H1 (cell line): ENCODE data around the gene MRI1. TPM values are rescaled to one million over a fixed set of nuclear protein-coding genes. Genes with fewer than 3 reads are reported as not detected.

Experiments
- CTCF ChIA-PET: fragments of 300-600 bp; sonication (Branson Sonifier 250); formaldehyde crosslinking; loops from one replicate; lab custom pipeline; 2021; ENCODE audit not compliant: partially characterized antibody; lab: Charles Lee
- POLR2A ChIA-PET: fragments of 300-600 bp; sonication (Branson Sonifier 250); formaldehyde crosslinking; loops from one replicate; lab custom pipeline; 2021; ENCODE audit warnings: inconsistent platforms; ENCODE audit not compliant: partially characterized antibody; lab: Charles Lee
- DNase-seq, 2 experiments: peaks; one replicate each; pipeline versions ENCODE4 v3.0.0 to v3.0.0-alpha.2; 2010 to 2022; ENCODE audit warnings: low spot score in 2 of 2, low read depth in 1 of 2, mixed read lengths in 1 of 2
- FAIRE-seq: peaks from 2 replicates; lab custom pipeline; 2011; peaks lifted over from hg19 to GRCh38; lab: Jason Lieb, UNC
- H2AFZ ChIP-seq: 2 replicates; pipeline ENCODE4 v1.8.1; 2012; ENCODE audit warnings: low read length, inconsistent platforms
- H2AK5ac ChIP-seq: 2 replicates; pipeline ENCODE4 v1.6.1; 2013; ENCODE audit warnings: low read depth, low read length
- H2BK120ac ChIP-seq: replicated peaks from 2 replicates; pipeline ENCODE3; 2013; ENCODE audit warnings: low read depth, low read length, inconsistent platforms
- H2BK12ac ChIP-seq: 2 replicates; pipeline ENCODE4 v1.6.1; 2013; ENCODE audit warnings: low read depth, low read length
- H2BK15ac ChIP-seq: 2 replicates; pipeline ENCODE4 v1.6.1; 2013; ENCODE audit warnings: low read length
- H2BK20ac ChIP-seq: 2 replicates; pipeline ENCODE4 v1.6.1; 2013; ENCODE audit warnings: low read length
- H2BK5ac ChIP-seq: 2 replicates; pipeline ENCODE4 v1.6.1; 2013; ENCODE audit warnings: low read depth, low read length
- H3K14ac ChIP-seq: 2 replicates; pipeline ENCODE4 v1.6.1; 2013; ENCODE audit warnings: inconsistent platforms; ENCODE audit not compliant: insufficient read length
- H3K18ac ChIP-seq: 2 replicates; pipeline ENCODE4 v1.6.1; 2013; ENCODE audit warnings: low read length; ENCODE audit errors: extremely low read depth
- H3K23ac ChIP-seq: 2 replicates; pipeline ENCODE4 v1.6.1; 2013; ENCODE audit warnings: inconsistent platforms; ENCODE audit not compliant: insufficient read length
- H3K23me2 ChIP-seq: 2 replicates; pipeline ENCODE4 v1.6.1; 2013; ENCODE audit warnings: low read depth, low read length
- H3K27ac ChIP-seq: 2 replicates; pipeline ENCODE4 v1.6.1; 2011; ENCODE audit warnings: low read depth, low read length, inconsistent platforms
- H3K27me3 ChIP-seq, 4 experiments: replicated peaks in 1 of 4; 1 replicate in 1 of 4; 2 replicates in 3 of 4; pipeline versions ENCODE4 v1.6.1 to v1.8.1; 2011 to 2013; ENCODE audit warnings: low read length in 3 of 4, mild to moderate bottlenecking in 3 of 4, inconsistent platforms in 2 of 4, mixed read lengths in 2 of 4, moderate library complexity in 1 of 4; ENCODE audit not compliant: control insufficient read depth in 3 of 4, insufficient read depth in 3 of 4; ENCODE audit errors: extremely low read depth in 1 of 4
- H3K36me3 ChIP-seq, 4 experiments: 2 replicates each; pipeline versions ENCODE4 v1.6.1 to v1.8.1; 2011 to 2013; ENCODE audit warnings: mild to moderate bottlenecking in 4 of 4, low read length in 3 of 4, moderate library complexity in 2 of 4, control low read depth in 1 of 4, inconsistent platforms in 1 of 4; ENCODE audit not compliant: insufficient read depth in 4 of 4, control insufficient read depth in 2 of 4
- H3K4ac ChIP-seq: replicated peaks from 2 replicates; pipeline ENCODE3; 2013; ENCODE audit warnings: low read length, low read depth, mixed read lengths, inconsistent platforms; ENCODE audit not compliant: insufficient read length
- H3K4me1 ChIP-seq, 4 experiments: replicated peaks in 1 of 4; 1 replicate in 1 of 4; 2 replicates in 3 of 4; pipeline versions ENCODE4 v1.6.1 to v1.8.1; 2011 to 2013; ENCODE audit warnings: low read length in 3 of 4, inconsistent platforms in 2 of 4, mixed read lengths in 1 of 4; ENCODE audit not compliant: insufficient read depth in 4 of 4, control insufficient read depth in 3 of 4
- H3K4me2 ChIP-seq, 2 experiments: 2 replicates each; pipeline versions ENCODE4 v1.6.1 to v1.8.1; 2011 to 2013; ENCODE audit warnings: low read depth in 2 of 2, low read length in 2 of 2, control low read depth in 1 of 2, inconsistent platforms in 1 of 2, mild to moderate bottlenecking in 1 of 2; ENCODE audit not compliant: insufficient read depth in 1 of 2
- H3K4me3 ChIP-seq, 4 experiments: fragments of 200-600, 300-600 bp in 1 of 4; sonication (generic), shearing (Covaris generic), sonication (Bioruptor Twin) in 1 of 4; 2 replicates each; pipeline versions ENCODE4 v1.5.1 to v1.8.1; 2011 to 2016; ENCODE audit warnings: low read length in 4 of 4, low read depth in 3 of 4, control low read depth in 2 of 4, inconsistent platforms in 2 of 4, mild to moderate bottlenecking in 2 of 4, mixed read lengths in 1 of 4, moderate library complexity in 1 of 4; ENCODE audit not compliant: insufficient read depth in 2 of 4; ENCODE audit errors: extremely low read depth in 1 of 4
- H3K56ac ChIP-seq: replicated peaks from 2 replicates; pipeline ENCODE3; 2013; ENCODE audit warnings: low read depth, mild to moderate bottlenecking, mixed read lengths, low read length, inconsistent platforms; ENCODE audit not compliant: insufficient read length
- H3K79me1 ChIP-seq: 2 replicates; pipeline ENCODE4 v1.6.1; 2013; ENCODE audit warnings: low read depth, low read length, control low read depth
- H3K79me2 ChIP-seq, 2 experiments: 2 replicates each; pipeline versions ENCODE4 v1.6.1 to v1.8.1; 2012 to 2013; ENCODE audit warnings: low read length in 2 of 2, mild to moderate bottlenecking in 2 of 2, inconsistent platforms in 1 of 2; ENCODE audit not compliant: insufficient read depth in 2 of 2, control insufficient read depth in 1 of 2
- H3K9ac ChIP-seq, 4 experiments: replicated peaks in 1 of 4; 1 replicate in 1 of 4; 2 replicates in 3 of 4; pipeline versions ENCODE4 v1.6.1 to v1.8.1; 2011 to 2013; ENCODE audit warnings: low read depth in 3 of 4, low read length in 3 of 4, control low read depth in 2 of 4, mild to moderate bottlenecking in 2 of 4, moderate library complexity in 2 of 4, inconsistent platforms in 1 of 4; ENCODE audit errors: extremely low read depth in 1 of 4
- H3K9me3 ChIP-seq, 2 experiments: 2 replicates each; pipeline versions ENCODE4 v1.6.1 to v1.8.1; 2012 to 2013; ENCODE audit warnings: mild to moderate bottlenecking in 2 of 2, moderate library complexity in 2 of 2, control low read depth in 1 of 2, inconsistent platforms in 1 of 2, low read depth in 1 of 2, low read length in 1 of 2, mixed read lengths in 1 of 2; ENCODE audit not compliant: insufficient read depth in 2 of 2
- H4K20me1 ChIP-seq, 2 experiments: replicated peaks in 1 of 2; 2 replicates each; pipeline versions ENCODE3 to v1.8.1; 2011 to 2013; ENCODE audit warnings: inconsistent platforms in 2 of 2, low read length in 2 of 2, mild to moderate bottlenecking in 1 of 2; ENCODE audit not compliant: insufficient read depth in 2 of 2, control insufficient read depth in 1 of 2
- H4K5ac ChIP-seq: 2 replicates; pipeline ENCODE4 v1.6.1; 2013; ENCODE audit warnings: low read length, low read depth, mixed read lengths, inconsistent platforms; ENCODE audit not compliant: insufficient read length
- H4K8ac ChIP-seq: 2 replicates; pipeline ENCODE4 v1.8.0; 2013; ENCODE audit warnings: mild to moderate bottlenecking, moderate library complexity, low read length, inconsistent platforms; ENCODE audit not compliant: insufficient read depth; ENCODE audit errors: extremely low read depth
- H4K91ac ChIP-seq: replicated peaks from 2 replicates; pipeline ENCODE3; 2013; ENCODE audit warnings: low read length, mixed read lengths, inconsistent platforms; ENCODE audit not compliant: insufficient read length
- CBX5 ChIP-seq: fragments of 300-800, 300-1000 bp; sonication (generic); IDR thresholded peaks from 2 replicates; pipeline ENCODE4 v1.7.1; 2016; ENCODE audit warnings: antibody characterized with exemption, low read length, low read depth
- JUN ChIP-seq: IDR thresholded peaks from 2 replicates; pipeline ENCODE4 v1.6.1; 2011; ENCODE audit warnings: low read depth, mild to moderate bottlenecking, improper control_type of control experiment, low read length
- WGBS, 2 experiments: shearing (Covaris generic) in 1 of 2; methylation state at CpG; one replicate each; pipeline versions ENCODE4 v1.1.6 to v1.1.7; 2013 to 2015; ENCODE audit warnings: low lambda C conversion rate in 2 of 2, mixed read lengths in 2 of 2, inconsistent platforms in 1 of 2, low coverage in 1 of 2, missing lambda C conversion rate in 1 of 2; ENCODE audit not compliant: insufficient replicate concordance in 2 of 2, insufficient coverage in 1 of 2, insufficient read length in 1 of 2; ENCODE audit errors: extremely low coverage in 1 of 2, missing lambda C conversion rate in 1 of 2; 5-methylcytosine and 5-hydroxymethylcytosine counted together
- polyA plus RNA-seq, 7 experiments: library from polyadenylated mRNA; depleted of rRNA in 3 of 7; stranded (reverse) in 5 of 7; unstranded in 2 of 7; fragments of >200 nt in 5 of 7; fragments of 200-250 nt in 2 of 7; gene quantifications; 1 replicate in 5 of 7; 2 replicates in 1 of 7; 4 replicates in 1 of 7; pipeline versions ENCODE4 v1.2.1 to v1.2.3, GENCODE V29; 2011 to 2013; ENCODE audit warnings: missing spikeins in 2 of 7, mixed read lengths in 2 of 7
- total RNA-seq: library from RNA; stranded (reverse); fragmentation: NEBNext Ultra II Directional; extraction: Animal tissue kit (Norgen Biotek cat#: 25700); gene quantifications from 2 replicates; pipeline ENCODE4 v1.2.1, GENCODE V29; 2021

MRI1 gene
- total and polyA plus RNA-seq, 2 of the 8 experiments (the other 6 are each of a cell fraction or from before 2014, with no cell fraction given), result 24.5 to 29.5 TPM

- no peak overlapping the region for H3K4me3 ChIP-seq
- H2AFZ ChIP-seq, result no peak overlapping the region
- ChIA-PET CTCF (interaction anchor here (2.3 to 3.9 kb wide), 2 partner anchors 15 to 63 kb away, joined by 9 to 24 read pairs; no protein-coding TSS in a partner anchor), POLR2A (interaction anchor here (0.6 to 6.7 kb wide), 4 partner anchors 18 to 28 kb away, joined by 3 to 55 read pairs (median 9); no protein-coding TSS in a partner anchor)
- peaks cover 8% of the 10 kb centered on the region; the same call in 1 of the 2 replicates for H3K23me2 ChIP-seq
- 99% methylated on average over 19 of the region's 22 CpGs; no CpG with 5 or more reads in 1 of the 2 experiments for WGBS, 2 experiments
- no peak overlapping the region for H3K4ac ChIP-seq
- H2BK15ac ChIP-seq, result no peak overlapping the region
- peaks cover 0 to 12% of the 10 kb centered on the region in 2 experiments; a peak in 1 of 4 replicates for H3K79me2 ChIP-seq
- no peak overlapping the region for H2BK20ac ChIP-seq
- FAIRE-seq (no peak), DNase-seq (no peak)
- peaks cover 3 to 9% (median 3%) of the 10 kb centered on the region in 4 experiments; a peak in 4 of 8 replicates for H3K36me3 ChIP-seq
- H2BK5ac ChIP-seq, result no peak overlapping the region
- H3K27ac ChIP-seq, result no peak overlapping the region
- no peak for TF ChIP-seq JUN
- no peak for TF ChIP-seq CBX5
- peaks cover 0 to 4% (median 2%) of the 10 kb centered on the region in 4 experiments; a peak in 4 of 7 replicates for H3K4me1 ChIP-seq
- H3K4me2 ChIP-seq, result no peak overlapping the region
- no peak overlapping the region for H3K18ac ChIP-seq
- peaks cover 0 to 4% of the 10 kb centered on the region in 2 experiments for H4K20me1 ChIP-seq
- H4K5ac ChIP-seq, result no peak overlapping the region
- no peaks in the 10 kb centered on the region for H3K27me3 ChIP-seq
- H3K23ac ChIP-seq, result no peak overlapping the region
- H3K14ac ChIP-seq, result no peak overlapping the region
- H2AK5ac ChIP-seq, result no peak overlapping the region
- H4K91ac ChIP-seq, result no peak overlapping the region
- H3K9ac ChIP-seq, result no peak overlapping the region
- H3K79me1 ChIP-seq, result peaks cover 5% of the 10 kb centered on the region; the same call in 1 of the 2 replicates
- no peak overlapping the region for H2BK120ac ChIP-seq
- H3K56ac ChIP-seq, result no peak overlapping the region
- H4K8ac ChIP-seq, result no peak overlapping the region
- no peaks in the 10 kb centered on the region for H3K9me3 ChIP-seq
- H2BK12ac ChIP-seq, result no peak overlapping the region
These were observed 35.3 kb downstream of the MRI1 start for GRCh38 chr19:13799669-13800068.
